ENCODE data around the gene FTL.

The FTL gene

DNA sequence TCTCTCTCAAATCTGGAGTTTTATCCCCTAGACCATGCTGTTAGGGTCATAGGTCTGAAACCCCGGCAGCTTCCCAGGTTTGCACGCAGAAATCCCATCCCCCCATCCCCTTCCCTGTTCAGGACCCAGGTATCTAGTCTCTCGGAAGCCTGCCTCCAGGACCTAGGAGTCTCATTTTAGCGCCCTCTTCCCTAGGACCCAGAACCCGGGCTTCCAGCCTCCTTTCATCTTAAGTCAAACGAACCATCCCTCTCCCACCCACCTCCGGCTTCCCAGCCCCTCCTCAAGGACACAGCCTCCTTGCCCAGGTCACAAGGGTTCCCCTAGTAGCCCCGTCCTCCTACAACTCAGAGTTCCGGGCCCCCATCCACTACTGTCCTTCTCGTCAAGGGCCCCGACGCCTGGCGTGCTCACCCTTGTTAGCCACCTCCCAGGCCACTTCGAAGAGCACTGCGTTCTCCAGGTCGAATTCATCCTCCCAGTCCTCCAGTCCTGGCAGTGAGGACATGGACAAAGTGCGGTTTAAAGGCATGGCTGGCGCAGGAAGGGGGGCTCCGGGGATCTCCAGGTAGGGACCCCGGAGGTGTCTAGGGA lies 27.6 kb downstream of the FTL start:
- peak; percentile 11 for DNase-seq

DNA sequence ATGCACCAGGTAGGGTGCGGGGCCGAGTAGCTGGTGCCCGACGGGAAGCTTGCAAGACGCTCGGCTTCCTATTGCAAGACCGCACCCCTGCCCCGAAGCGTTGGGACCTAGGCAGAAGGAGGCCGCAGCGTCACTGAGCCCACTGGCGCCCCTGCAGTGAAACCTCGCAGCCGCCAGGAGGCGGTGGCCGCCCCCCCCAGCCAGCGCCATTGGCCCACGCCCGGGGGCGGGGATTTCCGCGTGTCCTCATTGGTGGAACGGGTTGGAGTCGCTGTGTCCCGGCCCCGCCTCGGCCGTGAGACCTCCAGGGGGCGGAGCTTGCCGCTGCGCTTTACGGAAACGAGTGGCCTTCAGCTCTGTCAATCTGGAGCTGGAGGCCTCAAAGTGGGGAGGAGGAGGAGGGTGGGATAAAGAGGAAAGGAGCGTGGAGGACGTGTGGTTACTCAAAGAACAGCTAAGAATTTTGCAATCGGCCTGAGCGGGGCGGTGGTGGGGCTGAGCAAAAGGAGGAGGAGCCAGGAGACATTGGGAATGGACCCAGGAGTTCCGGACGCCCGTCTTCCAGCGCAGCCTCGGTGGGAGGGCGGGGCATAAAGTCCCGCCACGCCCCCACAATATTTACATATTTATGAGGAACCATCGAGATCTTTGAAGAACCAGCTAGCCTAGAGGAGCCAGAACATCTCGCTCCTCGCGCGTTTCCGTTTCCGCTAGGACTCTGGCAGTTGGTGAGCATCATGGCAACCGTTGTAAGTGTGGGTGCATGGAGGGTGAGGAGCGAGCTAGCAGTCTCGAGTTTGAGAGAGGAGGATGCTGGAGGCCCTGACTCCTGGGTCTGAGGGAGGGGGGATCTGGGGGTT lies 28.3 kb downstream of the FTL start, which contains the start of the genes GYS1 and RUVBL2:
Gene GYS1 (minus strand): TSS at position 135 of the 860 bp plus-strand sequence. CDS start 197 bp downstream, outside the sequence.
Gene RUVBL2 (plus strand): TSS at position 713 of the 860 bp plus-strand sequence. CDS start 25 bp downstream, at position 738.
- peak; percentile 99 for DNase-seq

DNA sequence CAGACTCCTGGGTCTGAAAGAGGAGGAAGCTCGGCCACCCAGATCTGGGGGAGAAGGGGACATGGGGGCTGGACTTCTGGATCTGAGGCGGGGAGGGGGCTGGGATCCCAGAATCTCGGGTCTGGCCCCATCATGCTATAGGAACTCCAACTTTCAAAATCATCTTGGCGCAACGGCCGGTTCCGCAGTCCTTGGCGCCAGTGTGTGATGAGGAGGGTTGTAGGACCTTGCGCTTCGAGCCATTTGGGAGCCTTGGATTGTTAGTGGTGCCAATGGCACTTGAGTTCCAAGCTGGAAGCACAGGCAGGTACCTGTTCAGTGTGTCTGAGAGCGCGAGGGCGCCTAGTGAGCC lies 28.9 kb downstream of the FTL start:
- DNase-seq = no peak

DNA sequence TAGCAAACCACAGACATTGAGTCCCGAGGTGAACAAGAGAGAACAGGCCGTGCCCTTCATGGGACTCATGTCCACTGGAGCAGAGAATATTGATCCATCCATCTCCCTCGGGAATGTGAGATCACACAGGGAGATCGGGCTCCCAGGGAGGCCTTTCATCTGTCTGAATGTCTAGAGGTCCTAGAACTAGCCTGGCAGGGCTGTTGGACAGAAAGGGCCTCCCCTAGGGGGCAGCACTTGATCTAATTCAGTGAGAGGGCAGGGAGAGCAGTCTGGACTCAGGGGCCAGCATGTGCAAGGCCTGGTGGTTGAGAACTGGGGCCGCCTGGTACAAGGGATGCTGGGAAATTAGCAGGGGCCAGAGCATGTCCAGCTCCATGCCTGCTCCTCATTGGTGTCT lies 32.9 kb downstream of the FTL start:
- peak; percentile 34 for DNase-seq

DNA sequence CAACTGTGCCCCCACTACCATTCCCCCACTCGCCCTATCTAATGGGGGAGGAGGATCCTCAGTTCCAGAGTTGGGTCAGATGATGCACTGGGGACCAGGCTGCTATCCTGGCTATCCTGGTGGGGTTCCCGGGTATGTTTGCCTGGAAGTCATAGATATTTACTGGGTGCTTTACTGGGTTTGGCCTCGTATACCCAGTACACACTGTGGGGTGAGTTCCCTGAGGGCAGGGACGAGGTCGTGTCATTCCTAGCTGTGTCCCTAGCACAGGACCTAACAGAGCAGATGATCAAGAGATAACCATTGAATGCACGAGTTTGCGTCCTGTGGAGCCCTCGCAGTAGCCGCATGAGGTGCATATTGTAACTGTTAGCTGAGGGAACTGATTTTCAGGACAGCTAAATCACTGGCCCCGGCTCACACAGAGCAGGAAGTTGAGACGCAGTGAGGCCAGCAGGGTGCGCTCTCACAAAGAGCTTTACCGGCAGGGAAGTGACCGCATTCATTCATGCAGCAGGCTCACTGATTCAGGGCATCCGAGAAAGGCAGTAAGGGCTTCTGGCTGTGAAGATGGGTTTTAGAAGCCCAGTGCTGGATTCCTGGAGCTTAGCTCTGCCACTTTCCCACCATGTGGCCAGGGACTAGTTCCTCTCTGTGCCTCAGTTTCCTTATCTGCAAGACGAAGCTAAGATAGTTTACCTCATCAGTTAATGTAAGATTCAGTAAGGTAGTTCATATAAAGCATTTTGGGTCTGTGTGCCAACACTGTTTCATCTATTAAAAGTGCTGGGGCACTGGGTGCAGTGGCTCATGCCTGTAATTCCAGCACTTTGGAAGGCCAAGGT lies 34.6 kb downstream of the FTL start:
- peak; percentile 60 for DNase-seq

DNA sequence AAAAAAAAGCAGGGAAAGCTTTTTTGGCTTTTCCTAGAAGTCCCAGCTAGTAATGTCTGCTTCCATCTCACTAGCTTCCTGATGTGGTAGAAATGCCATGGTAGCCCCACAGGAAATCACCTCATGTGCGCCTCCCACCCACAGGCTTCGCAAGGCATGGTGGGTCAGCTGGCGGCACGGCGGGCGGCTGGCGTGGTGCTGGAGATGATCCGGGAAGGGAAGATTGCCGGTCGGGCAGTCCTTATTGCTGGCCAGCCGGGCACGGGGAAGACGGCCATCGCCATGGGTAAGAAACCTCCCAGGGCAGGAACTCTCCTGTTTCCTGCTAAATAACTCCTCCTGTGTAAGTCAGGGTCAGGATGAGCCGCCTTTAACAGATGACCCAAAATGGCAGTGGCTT lies 39.0 kb downstream of the FTL start:
- DNase-seq = no peak

DNA sequence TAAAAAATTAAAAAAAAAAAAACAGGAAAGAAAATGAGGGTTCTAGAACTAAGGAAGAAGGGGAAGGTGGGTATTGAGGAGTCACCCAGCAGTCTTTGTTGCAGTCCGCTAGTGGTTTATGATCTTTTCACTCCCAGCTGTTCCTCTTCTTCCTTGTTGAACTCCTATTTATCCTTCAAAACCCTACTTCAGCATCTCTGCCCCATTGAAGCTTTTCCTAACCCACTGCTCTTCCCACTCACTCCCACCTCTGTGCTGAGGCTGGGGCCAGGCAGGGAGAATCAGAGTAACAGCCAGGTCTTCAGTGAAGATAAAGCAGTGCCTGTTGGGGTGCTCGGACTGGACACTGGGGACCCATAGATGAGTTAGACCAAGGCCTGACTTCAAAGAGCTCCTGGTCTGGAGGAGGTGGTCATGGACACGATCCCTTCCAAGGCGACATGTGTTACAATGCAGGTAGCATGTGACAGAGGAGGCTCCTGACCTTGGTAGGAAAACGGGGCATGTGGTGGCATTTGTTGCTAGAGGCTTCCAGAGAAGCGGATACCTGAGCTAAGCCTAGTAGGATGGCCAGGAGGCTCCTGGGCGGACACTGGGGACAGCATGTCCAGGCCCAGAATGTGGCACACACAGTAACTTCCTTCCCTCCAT lies 40.0 kb downstream of the FTL start:
- no peak for DNase-seq

DNA sequence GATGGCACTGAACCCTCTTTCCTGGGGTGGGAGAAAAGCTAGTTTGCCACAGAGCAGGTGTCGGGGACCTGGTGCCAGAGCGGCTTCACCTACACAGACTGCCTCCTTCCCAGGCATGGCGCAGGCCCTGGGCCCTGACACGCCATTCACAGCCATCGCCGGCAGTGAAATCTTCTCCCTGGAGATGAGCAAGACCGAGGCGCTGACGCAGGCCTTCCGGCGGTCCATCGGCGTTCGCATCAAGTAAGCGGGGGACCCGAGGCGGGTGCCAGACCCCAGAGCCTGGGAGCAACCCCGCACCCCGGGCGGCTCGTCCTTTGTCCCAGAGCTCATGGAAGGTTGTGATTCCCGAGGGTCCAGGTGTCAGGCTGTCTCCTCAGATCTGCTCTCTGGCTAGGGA lies 41.8 kb downstream of the FTL start:
- DNase-seq = no peak

DNA sequence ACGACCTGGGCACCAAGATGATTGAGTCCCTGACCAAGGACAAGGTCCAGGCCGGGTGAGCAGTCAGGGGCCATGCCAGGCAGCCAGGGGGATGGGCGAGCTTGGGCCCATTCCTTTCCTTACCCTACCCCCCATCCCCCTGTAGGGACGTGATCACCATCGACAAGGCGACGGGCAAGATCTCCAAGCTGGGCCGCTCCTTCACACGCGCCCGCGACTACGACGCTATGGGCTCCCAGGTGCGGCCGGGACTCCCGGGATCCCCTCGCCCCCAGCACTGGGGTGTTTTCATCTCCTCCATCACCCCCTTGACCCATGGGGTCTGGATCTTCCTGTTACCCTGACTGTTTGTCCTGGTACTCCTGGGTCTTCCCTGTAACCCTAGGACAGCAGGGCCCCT lies 44.7 kb downstream of the FTL start:
- no peak for DNase-seq

DNA sequence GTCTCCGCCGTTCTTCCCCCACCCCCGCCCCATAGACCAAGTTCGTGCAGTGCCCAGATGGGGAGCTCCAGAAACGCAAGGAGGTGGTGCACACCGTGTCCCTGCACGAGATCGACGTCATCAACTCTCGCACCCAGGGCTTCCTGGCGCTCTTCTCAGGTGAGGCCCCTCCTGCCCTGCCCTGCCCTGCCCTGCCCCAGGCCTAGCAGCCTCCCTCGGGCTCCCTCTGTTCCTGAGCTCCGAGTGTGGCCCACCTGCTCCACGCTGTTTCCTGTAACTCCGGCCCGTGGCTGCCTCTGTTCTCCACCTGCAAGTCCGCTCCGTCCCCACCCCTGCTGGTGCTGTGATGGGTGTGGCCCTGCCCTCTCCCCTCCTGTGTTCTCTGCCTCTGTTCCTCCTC lies 45.3 kb downstream of the FTL start:
- DNase-seq = no peak

DNA sequence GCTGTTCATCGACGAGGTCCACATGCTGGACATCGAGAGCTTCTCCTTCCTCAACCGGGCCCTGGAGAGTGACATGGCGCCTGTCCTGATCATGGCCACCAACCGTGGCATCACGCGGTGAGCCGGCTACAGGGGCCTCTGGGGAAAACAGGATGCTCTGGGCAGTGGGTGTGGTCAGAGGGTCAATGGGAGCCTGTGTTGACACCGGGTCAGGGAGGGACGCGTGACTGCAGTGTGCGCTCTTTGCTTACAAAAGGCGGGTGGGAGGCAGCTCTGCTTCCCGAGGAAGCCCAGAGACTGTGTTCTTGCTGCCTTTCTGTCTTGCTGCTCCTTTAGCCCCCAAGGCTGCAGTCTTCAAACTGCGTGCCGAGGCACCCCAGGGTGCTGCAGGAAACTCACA lies 46.1 kb downstream of the FTL start:
- DNase-seq = no peak

DNA sequence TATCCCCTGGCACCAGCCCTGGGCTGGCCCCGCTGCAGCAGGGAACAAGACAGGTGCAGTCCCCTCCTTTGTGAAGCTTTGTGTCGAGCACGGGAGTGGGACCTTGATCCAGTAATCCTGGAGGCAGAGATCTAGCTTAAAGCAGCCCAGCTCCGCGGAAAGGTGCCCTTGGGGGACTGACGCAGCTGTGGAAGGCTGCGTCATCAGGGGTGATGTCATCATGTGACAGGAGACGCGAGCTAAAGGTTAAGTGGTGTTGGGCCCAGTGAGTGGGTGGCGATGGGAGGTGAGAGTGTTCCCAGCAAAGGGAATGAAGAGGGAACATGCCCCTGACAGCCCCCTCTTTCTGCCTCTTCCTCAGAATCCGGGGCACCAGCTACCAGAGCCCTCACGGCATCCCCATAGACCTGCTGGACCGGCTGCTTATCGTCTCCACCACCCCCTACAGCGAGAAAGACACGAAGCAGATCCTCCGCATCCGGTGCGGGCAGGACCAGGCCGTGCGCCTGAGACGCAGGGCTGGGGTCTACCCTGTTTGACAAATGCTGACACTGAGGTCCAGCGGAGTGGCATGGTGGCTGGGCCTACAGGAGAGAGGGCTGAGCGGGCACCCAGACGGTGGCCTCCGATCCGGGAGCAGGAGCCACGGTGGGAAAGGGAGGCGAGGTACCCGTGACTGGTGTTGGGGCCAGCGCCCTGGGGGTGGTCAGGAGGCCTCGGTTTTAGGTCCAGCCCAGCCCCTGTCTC lies 49.2 kb downstream of the FTL start:
- no peak for DNase-seq

DNA sequence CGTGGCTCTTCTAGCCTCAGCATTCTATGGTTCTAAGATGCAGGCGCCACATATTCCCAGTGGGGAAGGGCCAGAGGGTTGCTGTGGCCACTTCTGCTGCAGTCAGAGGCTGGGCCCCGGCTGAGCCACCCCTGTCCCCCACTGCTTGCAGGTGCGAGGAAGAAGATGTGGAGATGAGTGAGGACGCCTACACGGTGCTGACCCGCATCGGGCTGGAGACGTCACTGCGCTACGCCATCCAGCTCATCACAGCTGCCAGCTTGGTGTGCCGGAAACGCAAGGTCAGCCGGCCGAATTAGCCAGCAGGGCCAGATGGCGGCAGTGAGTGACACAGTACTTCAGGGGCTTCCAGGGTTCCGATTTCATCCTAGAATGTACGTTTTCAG lies 49.8 kb downstream of the FTL start:
- DNase-seq = no peak

DNA sequence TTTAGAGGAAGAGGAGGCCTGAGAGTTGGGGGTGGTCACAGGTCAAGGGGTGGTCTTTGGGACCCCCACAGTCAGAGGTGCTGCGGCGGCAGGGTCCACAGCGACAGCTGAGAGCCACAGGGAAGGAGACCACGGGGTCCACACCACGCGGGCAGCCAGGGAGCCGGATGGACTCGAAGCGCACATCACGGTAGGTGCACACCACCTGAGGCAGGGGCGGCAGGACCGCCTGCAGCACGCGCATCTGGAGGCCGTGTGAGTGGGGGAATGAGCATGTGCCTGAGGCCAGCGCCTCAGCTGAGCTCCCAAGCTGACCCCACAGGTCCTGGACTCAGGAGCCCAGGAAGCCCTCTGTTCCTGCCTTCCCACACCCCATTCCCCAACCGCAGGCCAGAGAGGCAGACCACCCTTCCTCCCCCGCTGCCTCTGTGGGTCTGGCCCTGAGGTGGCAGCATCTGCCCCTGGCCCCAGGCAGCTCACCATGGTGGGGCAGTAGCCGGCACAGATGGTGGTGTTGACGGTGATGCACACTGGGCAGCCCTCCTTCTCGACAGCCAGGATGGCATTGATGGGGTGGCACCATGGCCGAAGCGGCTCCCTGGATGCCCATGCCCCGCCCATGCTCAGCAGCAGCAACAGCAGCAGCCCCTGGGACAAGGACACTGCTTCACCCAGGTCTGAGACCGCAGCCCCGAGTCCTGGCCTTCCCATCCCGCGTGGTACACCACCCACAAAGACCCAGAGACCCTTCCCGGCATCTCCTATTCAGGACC lies 51.1 kb downstream of the FTL start:
- DNase-seq = no peak
